Panc1 (cell line): ENCODE data around the gene TTC21B. TPM values are rescaled to one million over a fixed set of nuclear protein-coding genes. Genes with fewer than 3 reads are reported as not detected.

ENCODE experiments used
- ATAC-seq: fragments of 200-7000 bp; cut with Tn5 transposase; 2 replicates; pipeline ENCODE4 v1.9.1; 2020; ENCODE audit warnings: mild to moderate bottlenecking, moderate library complexity
- BruUV-seq: library from RNA; stranded (reverse); fragments of 400-500 nt; replicated peaks from 2 replicates; lab custom pipeline; 2021; lab: Mats Ljungman, UMichigan
- CTCF ChIA-PET: fragments of 300-600 bp; sonication (Branson Sonifier 250); formaldehyde crosslinking; loops from one replicate; lab custom pipeline; 2022; ENCODE audit warnings: antibody characterized with exemption; lab: Charles Lee
- POLR2A ChIA-PET: fragments of 300-600 bp; sonication (Branson Sonifier 250); formaldehyde crosslinking; loops from one replicate; lab custom pipeline; 2022; ENCODE audit warnings: antibody characterized with exemption; lab: Charles Lee
- DNase-seq: peaks from one replicate; pipeline ENCODE4 v3.0.0-alpha.2; 2010; ENCODE audit warnings: low read depth, low spot score
- H3K27ac ChIP-seq: 2 replicates; pipeline ENCODE4 v1.5.1; 2011; ENCODE audit warnings: mild to moderate bottlenecking, low read length, inconsistent platforms
- H3K27me3 ChIP-seq: fragments of 200-500 bp; sonication (Bioruptor generic); 2 replicates; pipeline ENCODE4 v1.6.0; 2014; ENCODE audit warnings: low read length, inconsistent platforms; ENCODE audit not compliant: control insufficient read depth, insufficient read depth
- H3K36me3 ChIP-seq: fragments of 200-500 bp; sonication (Bioruptor generic); 2 replicates; pipeline ENCODE4 v1.5.1; 2014; ENCODE audit warnings: inconsistent platforms, mild to moderate bottlenecking, low read length, moderate library complexity; ENCODE audit not compliant: control insufficient read depth, insufficient read depth
- H3K4me1 ChIP-seq: 2 replicates; pipeline ENCODE4 v1.5.1; 2011; ENCODE audit warnings: inconsistent platforms, mild to moderate bottlenecking, low read length, moderate library complexity; ENCODE audit not compliant: control insufficient read depth, insufficient read depth
- H3K4me3 ChIP-seq, 2 experiments: 2 replicates each; pipeline ENCODE4 v1.5.1; 2011 to 2012; ENCODE audit warnings: low read depth in 2 of 2, low read length in 2 of 2, mild to moderate bottlenecking in 2 of 2, inconsistent platforms in 1 of 2, moderate library complexity in 1 of 2
- H3K9me3 ChIP-seq: fragments of 200-500 bp; sonication (Bioruptor generic); 2 replicates; pipeline ENCODE4 v1.5.1; 2014; ENCODE audit warnings: low read depth, mild to moderate bottlenecking, inconsistent platforms, low read length, moderate library complexity; ENCODE audit not compliant: control insufficient read depth, insufficient read depth
- CTCF ChIP-seq: fragments of 450-650 bp; IDR thresholded peaks from 2 replicates; pipeline ENCODE4 v1.5.1; 2017; ENCODE audit warnings: mild to moderate bottlenecking
- POLR2AphosphoS5 ChIP-seq: IDR thresholded peaks from 2 replicates; pipeline ENCODE4 v1.6.1; 2012; ENCODE audit warnings: mild to moderate bottlenecking, low read depth, low read length, moderate library complexity
- SIN3A ChIP-seq: IDR thresholded peaks from 2 replicates; pipeline ENCODE4 v1.6.1; 2012; ENCODE audit warnings: low read depth, mild to moderate bottlenecking, low read length, moderate library complexity, borderline replicate concordance; ENCODE audit not compliant: insufficient read depth
- TCF7L2 ChIP-seq: IDR thresholded peaks from 2 replicates; pipeline ENCODE4 v1.6.1; 2011; ENCODE audit warnings: mild to moderate bottlenecking, low read depth, low read length, inconsistent platforms
- in situ Hi-C: cut with HindIII; loops from 2 replicates; pipeline ENCODE4 v1.10.0; 2016; ENCODE audit warnings: low sequenced_read_pairs, low pct_unique_long_range_greater_than_20kb
- intact Hi-C: fragments of 100-400 bp; cut with micrococcal nuclease; formaldehyde crosslinking; loops from one replicate; pipeline ENCODE4 v1.10.0; 2022; ENCODE audit not compliant: unreplicated experiment
- total RNA-seq: library from RNA; stranded (reverse); gene quantifications from one replicate; pipeline ENCODE4 v1.2.1, GENCODE V29; 2021; ENCODE audit not compliant: unreplicated experiment
- TF ChIP-seq, protein P1 (sequence below), 2 experiments: IDR thresholded peaks; 2 replicates each; pipeline ENCODE4 v1.6.1; 2011 to 2012; ENCODE audit warnings: low read depth in 2 of 2, control low read depth in 1 of 2, low read length in 1 of 2, mild to moderate bottlenecking in 1 of 2, moderate library complexity in 1 of 2; ENCODE audit not compliant: insufficient read depth in 1 of 2

The TTC21B gene
- total RNA-seq, 1 experiment from 2014 or later = 12.4 TPM

GRCh38 chr2:165927353-165927752 lies 26.2 kb downstream of the TTC21B start:
- TF ChIP-seq CTCF (no peak), SIN3A (no peak), TCF7L2 (no peak), POLR2AphosphoS5 (no peak)
- TF ChIP-seq, protein P1, sequence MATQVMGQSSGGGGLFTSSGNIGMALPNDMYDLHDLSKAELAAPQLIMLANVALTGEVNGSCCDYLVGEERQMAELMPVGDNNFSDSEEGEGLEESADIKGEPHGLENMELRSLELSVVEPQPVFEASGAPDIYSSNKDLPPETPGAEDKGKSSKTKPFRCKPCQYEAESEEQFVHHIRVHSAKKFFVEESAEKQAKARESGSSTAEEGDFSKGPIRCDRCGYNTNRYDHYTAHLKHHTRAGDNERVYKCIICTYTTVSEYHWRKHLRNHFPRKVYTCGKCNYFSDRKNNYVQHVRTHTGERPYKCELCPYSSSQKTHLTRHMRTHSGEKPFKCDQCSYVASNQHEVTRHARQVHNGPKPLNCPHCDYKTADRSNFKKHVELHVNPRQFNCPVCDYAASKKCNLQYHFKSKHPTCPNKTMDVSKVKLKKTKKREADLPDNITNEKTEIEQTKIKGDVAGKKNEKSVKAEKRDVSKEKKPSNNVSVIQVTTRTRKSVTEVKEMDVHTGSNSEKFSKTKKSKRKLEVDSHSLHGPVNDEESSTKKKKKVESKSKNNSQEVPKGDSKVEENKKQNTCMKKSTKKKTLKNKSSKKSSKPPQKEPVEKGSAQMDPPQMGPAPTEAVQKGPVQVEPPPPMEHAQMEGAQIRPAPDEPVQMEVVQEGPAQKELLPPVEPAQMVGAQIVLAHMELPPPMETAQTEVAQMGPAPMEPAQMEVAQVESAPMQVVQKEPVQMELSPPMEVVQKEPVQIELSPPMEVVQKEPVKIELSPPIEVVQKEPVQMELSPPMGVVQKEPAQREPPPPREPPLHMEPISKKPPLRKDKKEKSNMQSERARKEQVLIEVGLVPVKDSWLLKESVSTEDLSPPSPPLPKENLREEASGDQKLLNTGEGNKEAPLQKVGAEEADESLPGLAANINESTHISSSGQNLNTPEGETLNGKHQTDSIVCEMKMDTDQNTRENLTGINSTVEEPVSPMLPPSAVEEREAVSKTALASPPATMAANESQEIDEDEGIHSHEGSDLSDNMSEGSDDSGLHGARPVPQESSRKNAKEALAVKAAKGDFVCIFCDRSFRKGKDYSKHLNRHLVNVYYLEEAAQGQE (IDR thresholded peaks at IDR 0.05; ENCODE audit: insufficient read depth in 1 of 2, low read depth in 2 of 2, low read length in 1 of 2) = no peak
- ChIA-PET CTCF (no interaction called here), POLR2A (no interaction called here)
- peaks cover 24% of the 10 kb centered on the region for H3K36me3 ChIP-seq
- H3K4me3 ChIP-seq = no peak overlapping the region
- no peak for DNase-seq
- H3K9me3 ChIP-seq = no peaks in the 10 kb centered on the region
- H3K4me1 ChIP-seq = no peaks in the 10 kb centered on the region
- no peak overlapping the region for H3K27ac ChIP-seq
- intact Hi-C loops (no loop called here), in situ Hi-C loops (no loop called here)
- H3K27me3 ChIP-seq = no peaks in the 10 kb centered on the region
- no peak for ATAC-seq
- BruUV-seq = no TSS peak

- CTCF ChIA-PET = no interaction called here
- intact Hi-C loops (no loop called here), in situ Hi-C loops (no loop called here)
- no peaks in the 10 kb centered on the region for H3K4me1 ChIP-seq
- H3K4me3 ChIP-seq = no peak overlapping the region
- no TSS peak for BruUV-seq
- H3K27ac ChIP-seq = no peak overlapping the region
- DNase-seq (no peak), ATAC-seq (no peak)
- TF ChIP-seq POLR2AphosphoS5 (no peak), TCF7L2 (no peak), CTCF (no peak), SIN3A (no peak)
- TF ChIP-seq, protein P1 (IDR thresholded peaks at IDR 0.05; ENCODE audit: insufficient read depth in 1 of 2, low read depth in 2 of 2, low read length in 1 of 2) = no peak
- POLR2A ChIA-PET = no interaction called here
- no peaks in the 10 kb centered on the region for H3K9me3 ChIP-seq
- H3K27me3 ChIP-seq = no peaks in the 10 kb centered on the region
- H3K36me3 ChIP-seq = peaks cover 11% of the 10 kb centered on the region
Measured at GRCh38 chr2:165924946-165925345, 28.6 kb downstream of the TTC21B start.
